GM21528 (cell line): ENCODE results near the gene NGEF.

Experiments
- ATAC-seq: cut with Tn5 transposase; IDR thresholded peaks from one replicate; pipeline ENCODE4 v1.9.1; 2021; ENCODE audit warnings: mild to moderate bottlenecking, moderate library complexity; ENCODE audit not compliant: unreplicated experiment, low FRiP score

The NGEF gene

GRCh38 chr2:232976176-232976575, 36.9 kb downstream of the NGEF start:
- ATAC-seq = no peak

GRCh38 chr2:232974396-232974795, 38.7 kb downstream of the NGEF start:
- ATAC-seq = no peak

- ATAC-seq = no peak
These were observed 39.3 kb downstream of the NGEF start for GRCh38 chr2:232973796-232974195.

GRCh38 chr2:232973011-232973735, 39.9 kb downstream of the NGEF start:
- ATAC-seq = no peak

- no peak for ATAC-seq
These were observed 41.3 kb downstream of the NGEF start for GRCh38 chr2:232971744-232972143.

GRCh38 chr2:232970051-232970450, 43.0 kb downstream of the NGEF start:
- no peak for ATAC-seq

- ATAC-seq = no peak
These were observed 45.6 kb downstream of the NGEF start for GRCh38 chr2:232967474-232967873.

GRCh38 chr2:232966122-232966521, 46.9 kb downstream of the NGEF start:
- no peak for ATAC-seq

GRCh38 chr2:232963913-232964312, 49.1 kb downstream of the NGEF start:
- ATAC-seq = no peak

- no peak for ATAC-seq
These were observed 52.2 kb downstream of the NGEF start for GRCh38 chr2:232960862-232961261.

GRCh38 chr2:232959139-232959538, 53.9 kb downstream of the NGEF start:
- ATAC-seq = no peak

GRCh38 chr2:232957657-232958090, 55.4 kb downstream of the NGEF start:
- ATAC-seq = no peak

GRCh38 chr2:232955856-232956255, 57.2 kb downstream of the NGEF start:
- no peak for ATAC-seq

GRCh38 chr2:232954691-232955090, 58.4 kb downstream of the NGEF start:
- no peak for ATAC-seq

- ATAC-seq = no peak
These were observed 61.2 kb downstream of the NGEF start for GRCh38 chr2:232951891-232952290.

GRCh38 chr2:232951181-232951580, 61.9 kb downstream of the NGEF start:
- ATAC-seq = no peak

- ATAC-seq = no peak
These were observed 62.3 kb downstream of the NGEF start for GRCh38 chr2:232950751-232951150.

- no peak for ATAC-seq
These were observed 64.0 kb downstream of the NGEF start for GRCh38 chr2:232949016-232949415.

- ATAC-seq = no peak
These were observed 70.2 kb downstream of the NGEF start for GRCh38 chr2:232942831-232943230.

GRCh38 chr2:232941912-232942594, 71.0 kb downstream of the NGEF start:
- no peak for ATAC-seq

GRCh38 chr2:232941400-232941799, 71.7 kb downstream of the NGEF start:
- ATAC-seq = no peak

- no peak for ATAC-seq
These were observed 72.3 kb downstream of the NGEF start for GRCh38 chr2:232940724-232941123.
